GM18951 (cell line): ENCODE results near the gene KLF16.

Experiments
- POLR2A ChIP-seq: IDR thresholded peaks from 4 replicates; pipeline ENCODE4 v1.6.1; 2011; ENCODE audit warnings: mild to moderate bottlenecking; ENCODE audit not compliant: insufficient read length, insufficient read depth; ENCODE audit errors: extremely low read depth
- in situ Hi-C: fragments of 300-500 bp; cut with MboI; formaldehyde crosslinking; loops from one replicate; pipeline ENCODE4 v1.12.0; 2022; ENCODE audit warnings: low sequenced_read_pairs, mixed read lengths, inconsistent platforms; ENCODE audit not compliant: unreplicated experiment

Gene KLF16

GRCh38 chr19:1850809-1851653, 12.3 kb downstream of the KLF16 start:
- TF ChIP-seq POLR2A, result no peak
- in situ Hi-C loops, result no loop called here

- TF ChIP-seq POLR2A, result no peak
- in situ Hi-C loops, result no loop called here
These were observed 13.4 kb downstream of the KLF16 start for GRCh38 chr19:1849886-1850398.

GRCh38 chr19:1849132-1849474, 14.3 kb downstream of the KLF16 start:
- TF ChIP-seq POLR2A, result no peak
- in situ Hi-C loops, result no loop called here

- in situ Hi-C loops, result no loop called here
- peak; percentile 80 for TF ChIP-seq POLR2A
These were observed 14.8 kb downstream of the KLF16 start, which contains the start of gene REXO1 for GRCh38 chr19:1848399-1849131. Gene REXO1 (minus strand): TSS chr19:1848483. CDS start chr19:1848358, 125 bp downstream.

- in situ Hi-C loops, result no loop called here
These were observed 15.5 kb downstream of the KLF16 start for GRCh38 chr19:1847684-1848398.

GRCh38 chr19:1847348-1847683, 16.1 kb downstream of the KLF16 start:
- no peak for TF ChIP-seq POLR2A
- in situ Hi-C loops, result no loop called here

More at GRCh38 chr19:1847684-1848398, 15.5 kb downstream of the KLF16 start:
- TF ChIP-seq POLR2A, result no peak

GRCh38 chr19:1846517-1847204, 16.7 kb downstream of the KLF16 start:
- TF ChIP-seq POLR2A, result no peak
- in situ Hi-C loops, result no loop called here

GRCh38 chr19:1845642-1846041, 17.7 kb downstream of the KLF16 start:
- in situ Hi-C loops, result no loop called here

GRCh38 chr19:1845125-1845515, 18.3 kb downstream of the KLF16 start:
- TF ChIP-seq POLR2A, result no peak
- in situ Hi-C loops, result no loop called here

More at GRCh38 chr19:1845642-1846041, 17.7 kb downstream of the KLF16 start:
- TF ChIP-seq POLR2A, result no peak

- in situ Hi-C loops, result no loop called here
- no peak for TF ChIP-seq POLR2A
These were observed 18.8 kb downstream of the KLF16 start for GRCh38 chr19:1844513-1845124.

GRCh38 chr19:1843646-1844394, 19.6 kb downstream of the KLF16 start:
- TF ChIP-seq POLR2A, result no peak
- in situ Hi-C loops, result no loop called here

- no peak for TF ChIP-seq POLR2A
- in situ Hi-C loops, result no loop called here
These were observed 20.3 kb downstream of the KLF16 start for GRCh38 chr19:1843116-1843515.
